ENCODE measurements around the gene ZNF277.

ZNF277 gene

GRCh38 chr7:112206238-112206990 lies at the start of gene ZNF277, which contains the start of gene DOCK4:
Gene ZNF277 (plus strand): TSS chr7:112206695. CDS start chr7:112206717, 22 bp downstream.
Gene DOCK4 (minus strand): TSS chr7:112206399. CDS start chr7:112206138, 261 bp downstream.
- peak; percentile 98 to 99 for DNase-seq

- DNase-seq = no peak
Measured at GRCh38 chr7:112157072-112157471, 49.4 kb upstream of the ZNF277 start.

GRCh38 chr7:112159351-112159750 lies 47.1 kb upstream of the ZNF277 start:
- no peak for DNase-seq

- no peak for DNase-seq
Measured at GRCh38 chr7:112160130-112160770, 46.2 kb upstream of the ZNF277 start.

- DNase-seq = no peak
Measured at GRCh38 chr7:112160771-112161150, 45.7 kb upstream of the ZNF277 start.

GRCh38 chr7:112161253-112162141 lies 45.0 kb upstream of the ZNF277 start:
- DNase-seq = no peak

- DNase-seq = no peak
Measured at GRCh38 chr7:112162142-112162766, 44.2 kb upstream of the ZNF277 start.

GRCh38 chr7:112162784-112163506 lies 43.5 kb upstream of the ZNF277 start:
- no peak for DNase-seq

- no peak for DNase-seq
Measured at GRCh38 chr7:112167147-112167546, 39.3 kb upstream of the ZNF277 start.

- no peak for DNase-seq
Measured at GRCh38 chr7:112168915-112169314, 37.6 kb upstream of the ZNF277 start.

GRCh38 chr7:112171673-112172072 lies 34.8 kb upstream of the ZNF277 start:
- no peak for DNase-seq

- DNase-seq = no peak
Measured at GRCh38 chr7:112172870-112173567, 33.5 kb upstream of the ZNF277 start.

- DNase-seq = no peak
Measured at GRCh38 chr7:112173568-112173905, 33.0 kb upstream of the ZNF277 start.

- no peak for DNase-seq
Measured at GRCh38 chr7:112174192-112174591, 32.3 kb upstream of the ZNF277 start.

- DNase-seq = no peak
Measured at GRCh38 chr7:112176241-112176640, 30.3 kb upstream of the ZNF277 start.

- no peak for DNase-seq
Measured at GRCh38 chr7:112176693-112177415, 29.6 kb upstream of the ZNF277 start.

GRCh38 chr7:112180223-112180622 lies 26.3 kb upstream of the ZNF277 start:
- DNase-seq = no peak

GRCh38 chr7:112182749-112183148 lies 23.7 kb upstream of the ZNF277 start:
- DNase-seq = no peak

GRCh38 chr7:112183266-112183665 lies 23.2 kb upstream of the ZNF277 start:
- no peak for DNase-seq

GRCh38 chr7:112184455-112184854 lies 22.0 kb upstream of the ZNF277 start:
- DNase-seq = no peak

All from stimulated activated CD4-positive, alpha-beta T cell treated with anti-CD3 and anti-CD28 coated beads, Interleukin-2, amount 100 ng/mL, for 48 hours (primary cell).